Activated naive CD4-positive, alpha-beta T cell treated with Interleukin-2 at 50 U/mL for 16 hours (primary cell): ENCODE results near the gene GAL.
"Not testable (repeated sequence)": the region's sequence is repeated elsewhere in the genome, so short reads cannot be mapped to it uniquely, and the experiment has no call there.

ENCODE experiments used
- DNase-seq: peaks from one replicate; pipeline ENCODE4 v3.0.0-alpha.2; 2020

Gene GAL

GRCh38 chr11:68684385-68685356 lies at the start of gene GAL:
TSS of gene GAL (plus strand) at chr11:68684544. CDS start at chr11:68684924, 380 bp downstream.
- no peak for DNase-seq

GRCh38 chr11:68634606-68635005 lies 49.7 kb upstream of the GAL start:
- not testable (repeated sequence) for DNase-seq

- not testable (repeated sequence) for DNase-seq
These were observed 49.2 kb upstream of the GAL start for GRCh38 chr11:68635172-68635571.

GRCh38 chr11:68635883-68636282 lies 48.5 kb upstream of the GAL start:
- DNase-seq = not testable (repeated sequence)

GRCh38 chr11:68639322-68639721 lies 45.0 kb upstream of the GAL start:
- not testable (repeated sequence) for DNase-seq

- no peak for DNase-seq
These were observed 42.5 kb upstream of the GAL start for GRCh38 chr11:68641880-68642279.

GRCh38 chr11:68643585-68643984 lies 40.8 kb upstream of the GAL start:
- DNase-seq = no peak

GRCh38 chr11:68646832-68647231 lies 37.5 kb upstream of the GAL start:
- DNase-seq = no peak

GRCh38 chr11:68649851-68650555 lies 34.3 kb upstream of the GAL start:
- no peak for DNase-seq

- no peak for DNase-seq
These were observed 33.5 kb upstream of the GAL start for GRCh38 chr11:68650801-68651200.

- no peak for DNase-seq
These were observed 32.9 kb upstream of the GAL start for GRCh38 chr11:68651208-68651984.

- DNase-seq = no peak
These were observed 32.2 kb upstream of the GAL start for GRCh38 chr11:68651985-68652682.

GRCh38 chr11:68652683-68653156 lies 31.6 kb upstream of the GAL start:
- DNase-seq = no peak

GRCh38 chr11:68653486-68654430 lies 30.6 kb upstream of the GAL start:
- DNase-seq = no peak

GRCh38 chr11:68654978-68655377 lies 29.4 kb upstream of the GAL start:
- DNase-seq = no peak

- DNase-seq = no peak
These were observed 28.9 kb upstream of the GAL start for GRCh38 chr11:68655406-68655805.

- DNase-seq = no peak
These were observed 28.5 kb upstream of the GAL start for GRCh38 chr11:68655806-68656205.

- no peak for DNase-seq
These were observed 27.1 kb upstream of the GAL start for GRCh38 chr11:68657021-68657780.

- DNase-seq = no peak
These were observed 26.2 kb upstream of the GAL start for GRCh38 chr11:68658097-68658496.

- no peak for DNase-seq
These were observed 25.7 kb upstream of the GAL start for GRCh38 chr11:68658661-68659060.
